H9 (cell line): Measurements from ENCODE around the gene TGFBR1. TPM values are rescaled to one million over a fixed set of nuclear protein-coding genes. Genes with fewer than 3 reads are reported as not detected.

Experiments
- DNase-seq: peaks from one replicate; pipeline ENCODE4 v3.0.0-alpha.2; 2017
- H2AFZ ChIP-seq: one replicate; pipeline ENCODE4 v1.6.1; 2013; ENCODE audit warnings: mild to moderate bottlenecking, low read length, control low read depth, moderate library complexity
- H2AK5ac ChIP-seq: 2 replicates; pipeline ENCODE4 v1.6.1; 2013; ENCODE audit warnings: low read length, control low read depth, mixed read lengths; ENCODE audit not compliant: insufficient read length
- H2BK120ac ChIP-seq: one replicate; pipeline ENCODE4 v1.6.1; 2013; ENCODE audit warnings: low read depth, mild to moderate bottlenecking, low read length, control low read depth, inconsistent platforms; ENCODE audit not compliant: poor library complexity, severe bottlenecking
- H2BK12ac ChIP-seq: 2 replicates; pipeline ENCODE4 v1.6.1; 2013; ENCODE audit warnings: low read length, control low read depth, mixed read lengths, low read depth; ENCODE audit not compliant: insufficient read length
- H2BK15ac ChIP-seq: 2 replicates; pipeline ENCODE4 v1.6.1; 2013; ENCODE audit warnings: low read depth, low read length, control low read depth
- H2BK20ac ChIP-seq: one replicate; pipeline ENCODE4 v1.6.1; 2013; ENCODE audit warnings: low read depth, mild to moderate bottlenecking, low read length, control low read depth, inconsistent platforms; ENCODE audit not compliant: poor library complexity, severe bottlenecking
- H2BK5ac ChIP-seq: 2 replicates; pipeline ENCODE4 v1.6.1; 2013; ENCODE audit warnings: low read length, control low read depth, mixed read lengths; ENCODE audit not compliant: insufficient read length
- H3K14ac ChIP-seq: 2 replicates; pipeline ENCODE4 v1.6.1; 2013; ENCODE audit warnings: low read length, control low read depth; ENCODE audit not compliant: insufficient read depth
- H3K18ac ChIP-seq: 2 replicates; pipeline ENCODE4 v1.6.1; 2013; ENCODE audit warnings: low read depth, mild to moderate bottlenecking, mixed read lengths, low read length, control low read depth; ENCODE audit not compliant: insufficient read length
- H3K23ac ChIP-seq: 2 replicates; pipeline ENCODE4 v1.6.1; 2013; ENCODE audit warnings: low read length, control low read depth, mixed read lengths, low read depth; ENCODE audit not compliant: insufficient read length
- H3K23me2 ChIP-seq: 2 replicates; pipeline ENCODE4 v1.6.1; 2013; ENCODE audit warnings: low read depth, mild to moderate bottlenecking, mixed read lengths, low read length, control low read depth; ENCODE audit not compliant: insufficient read length, poor library complexity, severe bottlenecking
- H3K27ac ChIP-seq: 2 replicates; pipeline ENCODE4 v1.5.1; 2013; ENCODE audit warnings: low read length, control low read depth, mixed read lengths, low read depth; ENCODE audit not compliant: insufficient read length
- H3K27me3 ChIP-seq: 2 replicates; pipeline ENCODE4 v1.6.1; 2013; ENCODE audit warnings: low read length, control low read depth, inconsistent platforms; ENCODE audit not compliant: insufficient read depth
- H3K4ac ChIP-seq: 2 replicates; pipeline ENCODE4 v1.6.1; 2013; ENCODE audit warnings: low read depth, mild to moderate bottlenecking, control low read depth, inconsistent platforms, low read length, moderate library complexity
- H3K4me1 ChIP-seq: 2 replicates; pipeline ENCODE4 v1.6.1; 2013; ENCODE audit warnings: low read length, control low read depth, inconsistent platforms; ENCODE audit not compliant: insufficient read depth
- H3K4me2 ChIP-seq: 2 replicates; pipeline ENCODE4 v1.6.1; 2013; ENCODE audit warnings: low read length, control low read depth, mixed read lengths; ENCODE audit not compliant: insufficient read length, insufficient read depth
- H3K56ac ChIP-seq: 2 replicates; pipeline ENCODE4 v1.6.1; 2013; ENCODE audit warnings: low read depth, mild to moderate bottlenecking, mixed read lengths, low read length, control low read depth; ENCODE audit not compliant: insufficient read length
- H3K79me1 ChIP-seq: 2 replicates; pipeline ENCODE4 v1.6.1; 2013; ENCODE audit warnings: low read depth, mild to moderate bottlenecking, moderate library complexity, low read length, control low read depth, inconsistent platforms; ENCODE audit not compliant: insufficient read depth, poor library complexity, severe bottlenecking
- H3K79me2 ChIP-seq: 2 replicates; pipeline ENCODE4 v1.6.1; 2013; ENCODE audit warnings: low read length, control low read depth, inconsistent platforms; ENCODE audit not compliant: insufficient read depth
- H3K9ac ChIP-seq: 2 replicates; pipeline ENCODE4 v1.6.1; 2013; ENCODE audit warnings: low read length, control low read depth, mixed read lengths; ENCODE audit not compliant: insufficient read length; ENCODE audit errors: extremely low read depth
- H3K9me3 ChIP-seq: one replicate; pipeline ENCODE4 v1.6.1; 2013; ENCODE audit warnings: low read depth, low read length, inconsistent platforms; ENCODE audit not compliant: control insufficient read depth
- H3T11ph ChIP-seq: one replicate; pipeline ENCODE4 v1.6.1; 2013; ENCODE audit warnings: mild to moderate bottlenecking, low read length, control low read depth, inconsistent platforms
- H4K20me1 ChIP-seq: one replicate; pipeline ENCODE4 v1.6.1; 2013; ENCODE audit not compliant: control insufficient read depth, insufficient read length, insufficient read depth
- H4K5ac ChIP-seq: 2 replicates; pipeline ENCODE4 v1.6.1; 2013; ENCODE audit warnings: low read depth, mild to moderate bottlenecking, mixed read lengths, low read length, control low read depth; ENCODE audit not compliant: insufficient read length
- H4K8ac ChIP-seq: replicated peaks from 2 replicates; pipeline ENCODE4 v1.6.1; 2013; ENCODE audit warnings: low read length, control low read depth, mixed read lengths, low read depth; ENCODE audit not compliant: insufficient read length
- H4K91ac ChIP-seq: 2 replicates; pipeline ENCODE4 v1.6.1; 2013; ENCODE audit warnings: low read depth, mild to moderate bottlenecking, moderate library complexity, mixed read lengths, low read length, control low read depth; ENCODE audit not compliant: insufficient read length
- H3K27ac Mint-ChIP-seq, 3 experiments: 2 replicates in 2 of 3; 3 replicates in 1 of 3; pipeline ENCODE4 v1.8.0; 2020 to 2021; ENCODE audit warnings: mixed read lengths in 3 of 3, mild to moderate bottlenecking in 1 of 3, moderate library complexity in 1 of 3
- H3K27me3 Mint-ChIP-seq: 2 replicates; pipeline ENCODE4 v1.8.0; 2021; ENCODE audit warnings: low read depth, mild to moderate bottlenecking, moderate library complexity, mixed read lengths
- H3K36me3 Mint-ChIP-seq, 3 experiments: 2 replicates in 2 of 3; 3 replicates in 1 of 3; pipeline ENCODE4 v1.8.0; 2020 to 2021; ENCODE audit warnings: low read depth in 3 of 3, mixed read lengths in 3 of 3; ENCODE audit not compliant: insufficient read depth in 1 of 3
- H3K4me1 Mint-ChIP-seq, 2 experiments: 2 replicates each; pipeline ENCODE4 v1.8.0; 2020; ENCODE audit warnings: mixed read lengths in 2 of 2
- H3K4me3 Mint-ChIP-seq, 2 experiments: 2 replicates in 1 of 2; 3 replicates in 1 of 2; pipeline ENCODE4 v1.8.0; 2020 to 2021; ENCODE audit warnings: mild to moderate bottlenecking in 2 of 2, mixed read lengths in 2 of 2, moderate library complexity in 1 of 2
- H3K9me3 Mint-ChIP-seq, 2 experiments: 2 replicates in 1 of 2; 3 replicates in 1 of 2; pipeline ENCODE4 v1.8.0; 2020; ENCODE audit warnings: mild to moderate bottlenecking in 2 of 2, mixed read lengths in 2 of 2, moderate library complexity in 1 of 2
- WGBS: extraction: QIAGEN DNeasy Blood & Tissue Kit; methylation state at CpG from one replicate; pipeline ENCODE4 v1.1.7; 2013; ENCODE audit warnings: missing lambda C conversion rate, low lambda C conversion rate, mixed read lengths; ENCODE audit not compliant: insufficient read length; ENCODE audit errors: extremely low coverage; 5-methylcytosine and 5-hydroxymethylcytosine counted together
- total RNA-seq: library from RNA; stranded (reverse); gene quantifications from 2 replicates; pipeline ENCODE4 v1.2.1, GENCODE V29; 2021
- TF ChIP-seq, protein P1 (sequence below): fragments of 200-600 bp; sonication (generic); conservative IDR thresholded peaks from 3 replicates; pipeline ENCODE4 v1.8.0; 2021; ENCODE audit warnings: antibody characterized with exemption, mild to moderate bottlenecking

TGFBR1 gene
- total RNA-seq, 1 experiment from 2014 or later = 59.3 TPM

DNA sequence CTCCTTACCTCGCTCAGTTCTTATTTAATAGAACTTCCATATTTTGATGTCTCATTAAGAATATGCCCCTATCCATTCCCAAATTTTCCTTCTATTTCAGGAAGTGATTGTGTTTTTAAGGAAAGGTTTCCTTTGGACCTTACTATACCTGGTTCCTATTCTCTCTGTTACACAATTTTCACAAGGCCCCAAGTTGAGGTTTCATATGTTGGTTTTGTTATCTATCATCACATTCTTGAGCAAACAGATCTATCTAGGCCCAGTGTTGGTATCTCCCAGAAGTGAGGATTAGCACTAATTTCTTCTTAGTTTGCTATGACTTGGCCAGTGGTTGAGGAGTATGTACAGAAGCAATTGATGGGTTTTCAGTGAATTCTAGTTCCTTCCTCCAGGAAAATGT, 75.3 kb downstream of the TGFBR1 start:
- Mint-ChIP-seq H3K9me3 (no peaks in the 10 kb centered on the region; a peak in 1 of 5 replicates), H3K27me3 (peaks cover 3% of the 10 kb centered on the region), H3K4me1 (peaks cover 28 to 32% of the 10 kb centered on the region in 2 experiments), H3K4me3 (no peak overlapping the region), H3K27ac (no peak overlapping the region), H3K36me3 (no peaks in the 10 kb centered on the region)
- H3K56ac ChIP-seq = no peak overlapping the region
- H3K4me1 ChIP-seq = no peaks in the 10 kb centered on the region; the same call in none of the 2 replicates
- H3K4me2 ChIP-seq = no peak overlapping the region
- H3K9me3 ChIP-seq = no peaks in the 10 kb centered on the region
- H3K27me3 ChIP-seq = no peaks in the 10 kb centered on the region
- no peak overlapping the region for H3K9ac ChIP-seq
- H3K14ac ChIP-seq = no peak overlapping the region
- no peaks in the 10 kb centered on the region for H3K79me2 ChIP-seq
- H2BK120ac ChIP-seq = no peak overlapping the region
- no peak overlapping the region for H2AK5ac ChIP-seq
- H3K27ac ChIP-seq = no peak overlapping the region
- no peak overlapping the region for H4K8ac ChIP-seq
- H2BK5ac ChIP-seq = no peak overlapping the region
- H3K23ac ChIP-seq = no peak overlapping the region
- H4K20me1 ChIP-seq = no peaks in the 10 kb centered on the region
- no peaks in the 10 kb centered on the region for H3K79me1 ChIP-seq
- WGBS = no CpG with 5 or more reads among the region's 1 CpG
- H4K91ac ChIP-seq = no peak overlapping the region
- no peak overlapping the region for H3K18ac ChIP-seq
- TF ChIP-seq, protein P1, sequence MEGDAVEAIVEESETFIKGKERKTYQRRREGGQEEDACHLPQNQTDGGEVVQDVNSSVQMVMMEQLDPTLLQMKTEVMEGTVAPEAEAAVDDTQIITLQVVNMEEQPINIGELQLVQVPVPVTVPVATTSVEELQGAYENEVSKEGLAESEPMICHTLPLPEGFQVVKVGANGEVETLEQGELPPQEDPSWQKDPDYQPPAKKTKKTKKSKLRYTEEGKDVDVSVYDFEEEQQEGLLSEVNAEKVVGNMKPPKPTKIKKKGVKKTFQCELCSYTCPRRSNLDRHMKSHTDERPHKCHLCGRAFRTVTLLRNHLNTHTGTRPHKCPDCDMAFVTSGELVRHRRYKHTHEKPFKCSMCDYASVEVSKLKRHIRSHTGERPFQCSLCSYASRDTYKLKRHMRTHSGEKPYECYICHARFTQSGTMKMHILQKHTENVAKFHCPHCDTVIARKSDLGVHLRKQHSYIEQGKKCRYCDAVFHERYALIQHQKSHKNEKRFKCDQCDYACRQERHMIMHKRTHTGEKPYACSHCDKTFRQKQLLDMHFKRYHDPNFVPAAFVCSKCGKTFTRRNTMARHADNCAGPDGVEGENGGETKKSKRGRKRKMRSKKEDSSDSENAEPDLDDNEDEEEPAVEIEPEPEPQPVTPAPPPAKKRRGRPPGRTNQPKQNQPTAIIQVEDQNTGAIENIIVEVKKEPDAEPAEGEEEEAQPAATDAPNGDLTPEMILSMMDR = no peak
- no peak overlapping the region for H3T11ph ChIP-seq
- DNase-seq = no peak
- H2BK12ac ChIP-seq = no peak overlapping the region
- no peak overlapping the region for H2BK20ac ChIP-seq
- H2AFZ ChIP-seq = no peak overlapping the region
- H3K4ac ChIP-seq = no peak overlapping the region
- H4K5ac ChIP-seq = no peak overlapping the region
- H3K23me2 ChIP-seq = no peaks in the 10 kb centered on the region
- H2BK15ac ChIP-seq = no peak overlapping the region
